Measurements from ENCODE around the gene GPR35. TPM values are rescaled to one million over a fixed set of nuclear protein-coding genes. Genes with fewer than 3 reads are reported as not detected.

The GPR35 gene, protein sequence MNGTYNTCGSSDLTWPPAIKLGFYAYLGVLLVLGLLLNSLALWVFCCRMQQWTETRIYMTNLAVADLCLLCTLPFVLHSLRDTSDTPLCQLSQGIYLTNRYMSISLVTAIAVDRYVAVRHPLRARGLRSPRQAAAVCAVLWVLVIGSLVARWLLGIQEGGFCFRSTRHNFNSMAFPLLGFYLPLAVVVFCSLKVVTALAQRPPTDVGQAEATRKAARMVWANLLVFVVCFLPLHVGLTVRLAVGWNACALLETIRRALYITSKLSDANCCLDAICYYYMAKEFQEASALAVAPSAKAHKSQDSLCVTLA
- total RNA-seq (10 to 100 TPM in 3 of 5 donors, 1 to 10 TPM in 2; 6.2 to 16.2 (median 10.4) TPM), total RNA-seq (3.6 to 26.2 (median 13.5) reads per million in 29 experiments)
- total RNA-seq (2013) = 2.8 TPM

- peak; percentile 40 to 93 (median 85) for DNase-seq
- ATAC-seq (replicated peaks in 1 of 4) = peak; percentile 40 to 80 (median 44)
- ChIA-PET POLR2A (interaction anchor here in 1 of 2 donors (0.6 to 1.4 kb wide), 3 partner anchors 39 to 66 kb away, joined by 3 to 5 read pairs (median 4); partner anchors contain the start of gene CAPN10), CTCF (interaction anchor here in 1 of 2 donors (1.6 kb wide), 1 partner anchor 59 kb away, joined by 7 read pairs; no protein-coding TSS in a partner anchor)
- peak within 1 kb of the TSS; percentile 36 to 85 (median 56) for H3K4me3 Mint-ChIP-seq
- H3K4me1 Mint-ChIP-seq = peaks cover 44 to 62% (median 60%) of the 10 kb centered on the region in 3 donors
- peak within 1 kb of the TSS; percentile 96 for H3K27ac ChIP-seq (ENCODE audit: low read length)
- H3K4me1 ChIP-seq (ENCODE audit: control insufficient read depth in 1 of 2, extremely low read depth in 1 of 2, insufficient read depth in 2 of 2, low read length in 2 of 2) = peaks cover 50 to 86% of the 10 kb centered on the region in 2 experiments
- no peaks in the 10 kb centered on the region for H3K9me3 ChIP-seq
- H3K27me3 ChIP-seq (replicated peaks in 1 of 2; ENCODE audit: control insufficient read depth in 2 of 2, extremely low read depth in 1 of 2, insufficient read depth in 2 of 2, low read length in 1 of 2) = no peaks in the 10 kb centered on the region
- H3K27ac Mint-ChIP-seq = peak within 1 kb of the TSS; percentile 83 to 90
- H3K9me3 Mint-ChIP-seq = no peaks in the 10 kb centered on the region
- H3K27me3 Mint-ChIP-seq = no peaks in the 10 kb centered on the region
- 9% methylated on average over 19 of the region's 23 CpGs for WGBS (ENCODE audit: insufficient coverage)
- H3K36me3 ChIP-seq (ENCODE audit: control insufficient read depth in 2 of 2, extremely low read depth in 1 of 2, insufficient read depth in 1 of 2, low read length in 1 of 2) = no peaks in the 10 kb centered on the region
- no peaks in the 10 kb centered on the region for H3K36me3 Mint-ChIP-seq
- H3K4me3 ChIP-seq (ENCODE audit: control insufficient read depth in 1 of 2, extremely low read depth in 1 of 2, low read length in 1 of 2) = peak within 1 kb of the TSS; percentile 7 to 31
These were observed at the start of gene GPR35 for GRCh38 chr2:240624950-240625621. TSS of gene GPR35 (plus strand) at chr2:240625480. CDS start at chr2:240629953, 4,473 bp downstream.

GRCh38 chr2:240576036-240576435, 49.2 kb upstream of the GPR35 start:
- Histone ChIP-seq H3K4me3 (ENCODE audit: control insufficient read depth in 1 of 2, extremely low read depth in 1 of 2, low read length in 1 of 2) (no peak overlapping the region), H3K36me3 (ENCODE audit: control insufficient read depth in 2 of 2, extremely low read depth in 1 of 2, insufficient read depth in 1 of 2, low read length in 1 of 2) (peaks cover 51 to 75% of the 10 kb centered on the region in 2 donors), H3K9me3 (no peaks in the 10 kb centered on the region), H3K27ac (ENCODE audit: low read length) (no peak overlapping the region), H3K27me3 (replicated peaks in 1 of 2; ENCODE audit: control insufficient read depth in 2 of 2, extremely low read depth in 1 of 2, insufficient read depth in 2 of 2, low read length in 1 of 2) (no peaks in the 10 kb centered on the region), H3K4me1 (ENCODE audit: control insufficient read depth in 1 of 2, extremely low read depth in 1 of 2, insufficient read depth in 2 of 2, low read length in 2 of 2) (peaks cover 6 to 47% of the 10 kb centered on the region in 2 experiments)
- ChIA-PET POLR2A (no interaction called here), CTCF (no interaction called here)
- 86% methylated on average over 6 of the region's 6 CpGs for WGBS (ENCODE audit: insufficient coverage)
- Mint-ChIP-seq H3K36me3 (peaks cover 3% of the 10 kb centered on the region), H3K27ac (no peak overlapping the region), H3K4me3 (no peak overlapping the region), H3K4me1 (peaks cover 30 to 39% (median 30%) of the 10 kb centered on the region in 3 donors), H3K9me3 (peaks cover 0 to 6% (median 0%) of the 10 kb centered on the region in 3 donors), H3K27me3 (no peaks in the 10 kb centered on the region)
- no peak for ATAC-seq (replicated peaks in 1 of 4)
- DNase-seq = no peak

- Histone ChIP-seq H3K9me3 (no peaks in the 10 kb centered on the region), H3K4me3 (ENCODE audit: control insufficient read depth in 1 of 2, extremely low read depth in 1 of 2, low read length in 1 of 2) (no peak overlapping the region), H3K27me3 (replicated peaks in 1 of 2; ENCODE audit: control insufficient read depth in 2 of 2, extremely low read depth in 1 of 2, insufficient read depth in 2 of 2, low read length in 1 of 2) (no peaks in the 10 kb centered on the region), H3K27ac (ENCODE audit: low read length) (no peak overlapping the region), H3K36me3 (ENCODE audit: control insufficient read depth in 2 of 2, extremely low read depth in 1 of 2, insufficient read depth in 1 of 2, low read length in 1 of 2) (peaks cover 51 to 70% of the 10 kb centered on the region in 2 donors), H3K4me1 (ENCODE audit: control insufficient read depth in 1 of 2, extremely low read depth in 1 of 2, insufficient read depth in 2 of 2, low read length in 2 of 2) (peaks cover 6 to 41% of the 10 kb centered on the region in 2 experiments)
- Mint-ChIP-seq H3K4me1 (peaks cover 24 to 34% (median 25%) of the 10 kb centered on the region in 3 donors), H3K27ac (no peak overlapping the region), H3K4me3 (no peak overlapping the region), H3K36me3 (peaks cover 4% of the 10 kb centered on the region), H3K27me3 (no peaks in the 10 kb centered on the region), H3K9me3 (peaks cover 0 to 6% (median 0%) of the 10 kb centered on the region in 3 donors)
- ATAC-seq (replicated peaks in 1 of 4) (no peak), DNase-seq (no peak)
- 99% methylated on average over 31 of the region's 32 CpGs for WGBS (ENCODE audit: insufficient coverage)
- CTCF ChIA-PET = no interaction called here
- POLR2A ChIA-PET = no interaction called here
These were observed 48.7 kb upstream of the GPR35 start for GRCh38 chr2:240576436-240577205.

DNA sequence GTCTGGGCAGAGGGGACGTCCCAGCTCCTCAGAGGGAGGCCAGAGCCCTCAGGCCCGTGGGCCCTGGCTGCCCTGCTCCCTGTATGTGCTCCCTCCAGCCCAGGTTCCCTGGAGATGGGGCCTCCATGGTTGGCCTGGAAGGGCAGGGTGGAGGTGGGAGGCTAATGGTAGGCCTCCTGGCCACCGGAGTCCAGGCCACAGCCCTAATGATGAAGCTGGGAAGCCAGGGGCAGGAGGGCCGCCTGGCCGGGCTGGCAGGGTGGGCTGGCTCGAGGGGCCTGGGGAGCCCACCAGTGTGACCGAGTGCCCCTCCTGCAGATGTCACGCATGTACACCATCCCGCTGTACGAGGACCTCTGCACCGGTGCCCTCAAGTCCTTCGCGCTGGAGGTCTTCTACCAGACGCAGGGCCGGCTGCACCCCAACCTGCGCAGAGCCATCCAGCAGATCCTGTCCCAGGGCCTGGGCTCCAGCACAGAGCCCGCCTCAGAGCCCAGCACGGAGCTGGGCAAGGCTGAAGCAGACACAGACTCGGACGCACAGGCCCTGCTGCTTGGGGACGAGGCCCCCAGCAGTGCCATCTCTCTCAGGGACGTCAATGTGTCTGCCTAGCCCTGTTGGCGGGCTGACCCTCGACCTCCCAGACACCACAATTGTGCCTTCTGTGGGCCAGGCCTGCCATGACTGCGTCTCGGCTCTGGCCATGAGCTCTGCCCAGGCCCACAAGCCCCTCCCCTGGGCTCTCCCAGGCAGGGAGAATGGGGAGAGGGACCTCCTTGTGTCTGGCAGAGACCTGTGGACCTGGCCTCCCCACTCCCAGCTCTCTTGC, 47.8 kb upstream of the GPR35 start:
- peaks cover 0 to 6% (median 0%) of the 10 kb centered on the region in 3 donors for H3K9me3 Mint-ChIP-seq
- Histone ChIP-seq H3K4me3 (ENCODE audit: control insufficient read depth in 1 of 2, extremely low read depth in 1 of 2, low read length in 1 of 2) (no peak overlapping the region), H3K4me1 (ENCODE audit: control insufficient read depth in 1 of 2, extremely low read depth in 1 of 2, insufficient read depth in 2 of 2, low read length in 2 of 2) (peaks cover 6 to 32% of the 10 kb centered on the region in 2 experiments), H3K27ac (ENCODE audit: low read length) (no peak overlapping the region), H3K36me3 (ENCODE audit: control insufficient read depth in 2 of 2, extremely low read depth in 1 of 2, insufficient read depth in 1 of 2, low read length in 1 of 2) (peaks cover 42 to 61% of the 10 kb centered on the region in 2 donors), H3K27me3 (replicated peaks in 1 of 2; ENCODE audit: control insufficient read depth in 2 of 2, extremely low read depth in 1 of 2, insufficient read depth in 2 of 2, low read length in 1 of 2) (no peaks in the 10 kb centered on the region), H3K9me3 (no peaks in the 10 kb centered on the region)
- DNase-seq (no peak), ATAC-seq (replicated peaks in 1 of 4) (no peak)
- ChIA-PET CTCF (no interaction called here), POLR2A (no interaction called here)
- H3K4me1 Mint-ChIP-seq = peaks cover 23 to 31% (median 24%) of the 10 kb centered on the region in 3 donors
- no peaks in the 10 kb centered on the region for H3K27me3 Mint-ChIP-seq
- H3K4me3 Mint-ChIP-seq = no peak overlapping the region
- 97% methylated on average over 26 of the region's 26 CpGs for WGBS (ENCODE audit: insufficient coverage)
- H3K27ac Mint-ChIP-seq = no peak overlapping the region
- peaks cover 7% of the 10 kb centered on the region for H3K36me3 Mint-ChIP-seq

GRCh38 chr2:240578110-240578450, 47.2 kb upstream of the GPR35 start:
- Histone ChIP-seq H3K4me1 (ENCODE audit: control insufficient read depth in 1 of 2, extremely low read depth in 1 of 2, insufficient read depth in 2 of 2, low read length in 2 of 2) (peaks cover 6 to 29% of the 10 kb centered on the region in 2 experiments), H3K27ac (ENCODE audit: low read length) (no peak overlapping the region), H3K4me3 (ENCODE audit: control insufficient read depth in 1 of 2, extremely low read depth in 1 of 2, low read length in 1 of 2) (no peak overlapping the region), H3K27me3 (replicated peaks in 1 of 2; ENCODE audit: control insufficient read depth in 2 of 2, extremely low read depth in 1 of 2, insufficient read depth in 2 of 2, low read length in 1 of 2) (no peaks in the 10 kb centered on the region), H3K36me3 (ENCODE audit: control insufficient read depth in 2 of 2, extremely low read depth in 1 of 2, insufficient read depth in 1 of 2, low read length in 1 of 2) (peaks cover 42 to 56% of the 10 kb centered on the region in 2 donors), H3K9me3 (no peaks in the 10 kb centered on the region)
- no peak for ATAC-seq (replicated peaks in 1 of 4)
- peaks cover 7% of the 10 kb centered on the region for H3K36me3 Mint-ChIP-seq
- peaks cover 24 to 36% (median 28%) of the 10 kb centered on the region in 3 donors for H3K4me1 Mint-ChIP-seq
- no peak overlapping the region for H3K4me3 Mint-ChIP-seq
- H3K9me3 Mint-ChIP-seq = peaks cover 0 to 6% (median 0%) of the 10 kb centered on the region in 3 donors
- whole genome bisulfite sequencing (ENCODE audit: insufficient coverage) = 97% methylated on average over 9 of the region's 9 CpGs
- POLR2A ChIA-PET = no interaction called here
- no peaks in the 10 kb centered on the region for H3K27me3 Mint-ChIP-seq
- CTCF ChIA-PET = no interaction called here
- no peak for DNase-seq
- peak overlapping the region in 1 of 2 donors; percentile 44 for H3K27ac Mint-ChIP-seq
